GM21619 (cell line): ENCODE data around the gene CA9.

Source experiments
- ATAC-seq: cut with Tn5 transposase; IDR thresholded peaks from one replicate; pipeline ENCODE4 v1.9.1; 2021; ENCODE audit not compliant: unreplicated experiment

The CA9 gene

DNA sequence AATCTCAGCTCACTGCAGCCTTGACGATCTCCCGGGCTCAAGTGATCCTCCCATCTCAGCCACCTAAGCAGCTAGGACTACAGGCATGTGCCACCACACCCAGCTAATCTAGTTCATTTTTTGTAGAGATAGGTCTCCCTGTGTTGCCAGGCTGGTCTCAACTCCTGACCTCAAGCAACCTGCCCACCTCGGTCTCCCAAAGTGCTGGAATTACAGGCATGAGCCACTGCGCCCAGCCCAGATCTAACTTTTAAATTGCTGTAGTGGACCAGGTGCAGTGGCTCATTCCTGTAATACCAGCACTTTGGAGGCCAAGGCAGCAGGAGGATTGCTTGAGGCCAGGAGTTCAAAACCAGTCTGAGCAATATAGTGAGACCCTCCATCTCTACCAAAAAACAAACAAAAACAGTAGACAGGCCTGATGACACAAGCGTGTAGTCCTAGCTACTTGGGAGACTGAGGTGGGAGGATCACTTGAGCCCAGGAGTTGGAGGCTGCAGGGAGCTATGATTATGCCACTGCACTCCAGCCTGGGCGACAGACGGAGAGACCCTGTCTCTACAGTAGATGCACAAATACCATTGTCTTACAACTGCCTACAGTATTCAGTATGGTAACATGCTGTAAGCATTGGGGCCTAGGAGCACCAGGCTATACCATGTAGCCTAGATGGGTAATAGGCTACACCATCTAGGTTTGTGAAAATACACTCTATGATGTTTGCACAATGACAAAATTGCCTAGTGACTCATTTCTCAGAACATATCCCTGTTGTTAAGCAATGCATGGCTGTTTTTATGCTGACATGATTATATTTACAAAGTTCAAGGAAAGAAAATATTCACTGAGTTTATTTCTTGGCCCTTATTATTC lies 21.5 kb upstream of the CA9 start:
- ATAC-seq = no peak

DNA sequence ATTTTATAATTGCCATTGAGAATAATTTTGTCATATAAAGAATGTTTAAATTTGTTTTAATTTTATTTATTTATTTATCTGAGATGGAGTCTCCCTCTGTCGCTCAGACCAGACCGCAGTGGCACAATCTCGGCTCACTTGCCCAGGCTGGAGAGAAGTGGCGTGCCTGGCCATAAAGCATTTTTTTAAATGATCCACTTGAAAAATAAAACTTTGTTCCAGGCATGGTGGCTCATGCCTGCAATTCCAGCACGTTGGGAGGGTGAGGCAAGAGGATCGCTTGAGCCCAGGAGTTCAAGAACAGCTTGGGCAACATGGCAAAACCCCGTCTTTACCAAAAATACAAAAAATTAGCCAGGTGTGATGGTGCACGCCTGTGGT lies 20.9 kb upstream of the CA9 start:
- ATAC-seq = no peak

GRCh38 chr9:35653611-35654010 lies 20.1 kb upstream of the CA9 start:
- ATAC-seq = no peak

DNA sequence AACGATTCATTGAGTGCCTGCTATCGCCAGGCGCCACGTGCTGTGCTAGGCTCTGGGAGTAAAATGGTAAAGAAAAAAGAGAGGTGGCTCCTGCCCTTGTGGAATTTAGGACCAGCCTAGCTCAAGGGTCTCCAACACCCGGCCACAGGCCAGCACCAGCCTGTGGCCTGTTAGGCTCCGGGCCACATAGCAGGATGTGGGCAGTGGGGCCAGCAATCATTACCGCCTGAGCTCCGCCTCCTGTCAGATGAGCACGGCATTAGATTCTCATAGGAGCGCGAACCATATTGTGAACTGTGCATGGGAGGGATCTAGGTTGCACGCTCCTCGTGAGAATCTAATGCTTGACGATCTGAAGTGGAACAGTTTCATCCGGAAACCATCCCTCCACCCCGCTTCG lies 17.4 kb upstream of the CA9 start:
- no peak for ATAC-seq

GRCh38 chr9:35656831-35657545 lies 16.7 kb upstream of the CA9 start:
- ATAC-seq = no peak

DNA sequence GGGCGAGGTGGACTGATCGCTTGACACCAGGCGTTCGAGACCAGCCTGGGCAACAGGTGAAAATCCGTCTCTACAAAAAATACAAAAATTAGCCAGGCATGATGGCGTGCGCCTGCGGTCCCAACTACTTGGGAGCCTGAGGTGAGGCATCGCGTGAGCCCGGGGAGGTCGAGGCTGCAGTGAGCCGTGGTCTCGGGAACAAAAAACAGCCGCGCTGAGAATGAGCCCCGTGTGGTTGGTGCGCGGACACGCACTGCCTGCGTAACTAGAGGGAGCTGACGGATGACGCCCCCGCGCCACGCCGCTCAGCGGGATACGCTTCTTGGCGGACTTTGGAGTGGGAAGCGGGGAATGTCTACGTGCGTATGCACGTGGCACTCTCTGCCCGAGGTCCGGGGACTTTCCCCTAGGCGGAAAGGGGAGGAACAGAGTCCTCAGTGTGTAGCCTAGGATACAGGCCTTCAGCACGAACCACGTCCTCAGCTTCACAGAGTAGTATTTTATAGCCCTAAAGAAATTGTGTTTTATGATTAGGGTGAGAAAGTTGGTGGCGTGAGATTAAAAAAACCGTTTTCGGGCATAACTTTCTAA lies 16.1 kb upstream of the CA9 start, which contains the start of gene RMRP:
RMRP (minus strand) TSS at position 474 of the 591 bp plus-strand sequence.
- peak; percentile 87 for ATAC-seq

DNA sequence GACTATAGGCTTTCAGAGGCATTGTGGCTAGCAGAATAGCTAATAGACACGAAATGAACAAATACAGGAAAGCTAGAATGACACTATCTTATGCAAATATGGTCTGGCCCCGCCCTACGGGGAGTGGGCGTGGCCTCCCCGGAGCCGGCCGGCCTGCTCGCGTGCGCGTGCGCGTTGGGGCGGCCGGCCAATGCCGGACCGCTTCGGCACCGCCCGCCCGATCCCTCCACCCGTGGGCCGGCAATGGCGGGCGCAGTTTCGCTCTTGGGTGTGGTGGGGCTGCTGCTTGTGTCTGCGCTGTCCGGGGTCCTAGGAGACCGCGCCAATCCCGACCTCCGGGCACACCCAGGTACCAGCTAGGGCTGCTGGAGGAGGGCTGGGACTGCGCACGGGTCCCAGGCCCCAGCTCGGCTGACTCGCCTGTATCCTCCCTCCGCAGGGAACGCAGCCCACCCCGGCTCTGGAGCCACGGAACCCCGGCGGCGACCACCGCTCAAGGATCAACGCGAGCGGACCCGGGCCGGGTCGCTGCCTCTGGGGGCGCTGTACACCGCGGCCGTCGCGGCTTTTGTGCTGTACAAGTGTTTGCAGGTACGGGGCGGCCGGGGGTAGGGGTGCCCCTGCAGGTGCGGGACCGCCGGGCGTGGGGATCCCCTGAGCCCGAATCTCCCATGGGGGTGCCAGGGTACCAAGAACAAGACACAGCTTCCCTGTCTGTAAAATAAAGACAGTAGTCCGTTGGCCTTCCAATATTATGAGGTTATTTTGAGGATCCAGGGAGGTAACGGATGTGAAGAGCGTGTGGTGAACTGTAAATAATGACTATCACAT lies 15.4 kb upstream of the CA9 start, which contains the start of gene CCDC107:
CCDC107 (plus strand) TSS at position 156 of the 831 bp plus-strand sequence; CDS start at position 244, 88 bp downstream.
- peak; percentile 43 for ATAC-seq

DNA sequence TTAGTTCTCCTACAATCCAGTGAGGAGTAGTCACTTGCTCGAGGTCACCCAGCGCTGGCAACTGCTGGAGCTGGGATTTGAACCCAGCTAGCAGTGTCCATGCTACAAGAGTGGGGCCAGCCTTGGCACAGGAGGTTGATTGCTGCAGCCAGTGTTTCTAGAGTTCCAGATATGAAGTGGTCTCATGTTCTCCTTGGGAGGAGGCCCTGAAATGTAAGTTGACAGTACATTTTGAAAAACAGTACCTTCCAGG lies 14.8 kb upstream of the CA9 start:
- ATAC-seq = no peak

DNA sequence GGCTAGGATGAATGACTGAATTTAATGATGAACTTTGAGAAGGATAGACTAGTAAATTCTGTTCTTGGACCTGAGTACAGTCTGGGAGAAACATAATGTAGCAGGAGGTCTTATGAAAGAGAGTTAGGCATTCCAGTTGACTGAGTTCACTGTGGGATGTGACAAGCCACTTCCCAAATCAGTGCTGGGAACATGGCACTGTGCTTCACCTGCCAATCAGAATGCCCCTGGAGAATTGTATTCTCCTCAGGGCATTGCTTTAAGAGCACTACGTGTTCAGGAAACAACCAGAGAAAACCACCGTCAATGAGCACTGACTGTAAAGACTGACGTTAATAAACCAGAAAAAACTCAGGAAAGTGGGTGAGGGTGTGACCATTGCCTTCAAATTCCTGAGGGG lies 14.4 kb upstream of the CA9 start:
- no peak for ATAC-seq

GRCh38 chr9:35660966-35661415 lies 12.7 kb upstream of the CA9 start:
- ATAC-seq = no peak

DNA sequence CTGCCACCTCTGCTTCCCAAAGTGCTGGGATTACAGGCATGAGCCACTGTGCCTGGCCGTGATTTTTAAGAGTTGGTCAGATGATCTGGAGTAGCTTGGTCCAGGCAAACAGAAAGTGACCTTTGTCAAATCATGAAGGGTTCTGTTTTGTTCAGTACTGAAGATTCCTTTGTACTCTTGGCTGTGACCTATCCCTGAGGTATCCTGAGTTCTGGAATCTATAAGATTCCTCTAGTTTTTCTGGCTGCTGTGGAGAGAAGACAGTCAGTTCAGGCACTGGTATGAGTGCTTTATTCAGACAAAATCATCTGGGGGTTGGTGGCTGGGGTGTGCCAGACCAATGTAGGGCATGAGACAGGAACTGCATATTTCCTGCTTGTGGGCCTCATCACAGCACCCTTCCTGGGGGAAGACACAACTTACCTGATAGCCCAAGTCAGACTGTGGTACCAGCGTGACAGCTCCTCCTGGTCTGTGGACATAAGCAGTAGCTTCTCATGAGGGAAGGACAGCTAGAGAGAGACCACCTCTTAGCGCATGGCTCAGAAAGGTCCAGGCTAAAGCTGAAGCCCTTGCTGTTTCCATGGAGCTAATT lies 11.9 kb upstream of the CA9 start:
- ATAC-seq = no peak

DNA sequence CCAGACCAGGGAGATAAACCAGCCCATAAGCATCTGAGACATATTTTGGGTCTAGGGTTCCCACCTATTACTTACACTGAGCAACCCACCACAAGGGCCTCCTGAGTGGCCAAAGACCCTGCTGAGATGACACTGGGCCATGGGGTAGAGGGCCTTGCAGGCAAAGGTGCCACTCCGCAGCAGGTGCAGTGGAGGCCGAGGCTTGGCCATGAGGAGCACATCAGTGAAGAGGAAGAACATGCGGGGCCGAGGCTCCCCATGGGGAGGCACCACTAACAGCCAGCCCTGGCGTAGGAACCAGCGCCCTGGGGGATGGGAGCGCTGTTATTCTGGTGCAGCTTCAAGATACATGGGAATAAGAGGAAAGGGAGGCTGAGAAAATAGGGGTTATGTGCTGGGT lies 11.3 kb upstream of the CA9 start:
- ATAC-seq = no peak

DNA sequence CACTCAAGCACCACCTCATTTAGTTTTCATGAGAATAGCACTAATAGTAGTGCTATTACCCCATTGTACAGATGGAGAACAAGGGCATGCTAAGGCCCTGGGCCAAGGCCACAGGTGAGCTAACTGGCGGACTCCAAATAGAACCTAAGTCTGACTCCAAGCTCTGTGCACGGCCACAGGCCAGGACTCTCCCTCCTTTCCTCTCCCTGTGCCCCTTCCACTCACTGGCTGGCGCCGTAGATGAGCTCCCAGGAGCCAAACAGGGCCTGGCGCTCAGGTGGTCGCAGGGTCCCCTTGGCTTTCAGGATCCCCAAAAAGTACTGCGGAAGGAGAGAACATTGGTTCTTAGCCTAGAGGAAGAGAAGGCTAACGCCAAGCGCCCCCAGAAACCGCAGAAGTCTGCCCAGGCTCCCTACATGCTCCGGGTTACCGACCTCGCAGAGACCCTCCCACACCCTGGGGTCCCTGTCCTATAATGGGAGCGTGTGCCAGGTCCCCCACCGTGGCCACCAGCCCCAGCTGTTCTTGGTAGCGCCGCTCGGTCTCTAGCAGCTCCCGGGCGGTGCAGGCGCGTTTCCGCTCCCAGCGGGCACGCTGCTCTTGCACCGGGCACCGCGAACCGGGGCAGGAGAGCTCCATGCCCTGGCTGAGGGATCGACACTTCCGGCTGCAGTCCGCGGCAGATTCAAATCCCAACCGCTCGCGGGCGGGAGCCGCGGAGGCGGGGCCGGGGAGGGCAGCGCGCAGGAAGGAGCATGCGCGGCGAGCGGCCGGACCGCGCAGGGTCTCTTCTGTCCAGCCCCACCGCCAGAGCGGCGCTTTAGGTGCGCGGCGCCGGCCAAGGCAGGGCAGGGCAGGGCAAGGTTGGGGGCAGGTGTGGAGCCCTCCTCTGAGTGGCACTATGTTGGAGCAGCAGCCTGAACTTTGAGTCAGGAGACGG lies 8.9 kb upstream of the CA9 start, which contains the start of gene ARHGEF39:
ARHGEF39 (minus strand) TSS at position 665 of the 940 bp plus-strand sequence; CDS start at position 639, 26 bp downstream.
- peak; percentile 67 for ATAC-seq

DNA sequence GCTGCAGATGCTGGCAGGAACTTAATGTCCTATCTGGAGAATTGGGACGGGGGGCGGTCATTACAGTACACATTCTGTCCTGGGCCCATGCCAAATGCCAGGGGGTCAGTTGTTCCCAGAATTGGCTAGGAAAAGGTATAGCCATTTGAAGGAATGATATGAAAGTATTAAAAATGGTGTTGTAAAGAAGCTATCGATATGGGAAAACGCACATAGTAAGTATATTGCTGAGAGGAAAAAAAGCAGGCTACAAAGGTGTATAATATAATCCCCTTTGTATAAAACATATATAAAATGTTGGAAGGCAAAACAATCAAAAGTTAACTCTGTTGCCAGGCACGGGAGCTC lies 8.3 kb upstream of the CA9 start:
- ATAC-seq = no peak

DNA sequence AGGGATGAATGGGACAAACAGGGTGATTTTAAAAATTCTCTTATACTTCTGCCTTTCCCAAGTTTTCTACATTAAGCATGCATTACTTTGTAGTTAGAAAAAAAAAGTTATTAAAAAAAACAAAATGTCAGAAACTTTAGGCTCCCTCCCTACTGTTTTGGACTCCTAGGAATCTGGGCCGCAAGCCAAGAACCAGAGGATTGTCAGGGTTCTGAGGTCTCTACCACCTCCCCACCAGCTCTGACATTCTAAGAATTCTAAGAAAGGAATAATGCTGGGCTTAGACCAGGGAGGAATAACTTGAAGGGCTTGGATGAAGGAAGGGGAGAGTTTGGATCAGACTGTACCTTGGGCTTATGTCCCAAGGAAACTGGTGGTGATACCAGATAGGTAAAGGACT lies 7.7 kb upstream of the CA9 start:
- no peak for ATAC-seq

DNA sequence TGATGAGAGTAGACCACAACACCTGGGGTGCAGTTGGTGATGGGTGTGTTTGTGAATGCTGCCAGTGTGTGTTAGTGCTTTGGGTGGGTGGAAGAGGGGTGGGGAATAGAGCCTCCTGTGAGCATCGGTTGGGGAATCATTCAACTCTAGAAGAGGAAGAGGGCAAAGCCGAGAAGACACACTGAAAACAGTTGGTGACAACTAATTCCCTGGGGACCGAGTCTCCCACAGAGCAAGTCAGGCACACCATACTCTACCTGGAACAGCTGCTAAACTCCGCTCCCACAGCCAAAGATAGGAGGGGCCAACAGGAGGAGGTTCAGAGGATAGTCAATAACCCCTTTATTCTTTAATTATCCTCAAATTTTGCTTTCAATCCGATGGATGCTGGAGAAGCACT lies 7.2 kb upstream of the CA9 start:
- no peak for ATAC-seq

DNA sequence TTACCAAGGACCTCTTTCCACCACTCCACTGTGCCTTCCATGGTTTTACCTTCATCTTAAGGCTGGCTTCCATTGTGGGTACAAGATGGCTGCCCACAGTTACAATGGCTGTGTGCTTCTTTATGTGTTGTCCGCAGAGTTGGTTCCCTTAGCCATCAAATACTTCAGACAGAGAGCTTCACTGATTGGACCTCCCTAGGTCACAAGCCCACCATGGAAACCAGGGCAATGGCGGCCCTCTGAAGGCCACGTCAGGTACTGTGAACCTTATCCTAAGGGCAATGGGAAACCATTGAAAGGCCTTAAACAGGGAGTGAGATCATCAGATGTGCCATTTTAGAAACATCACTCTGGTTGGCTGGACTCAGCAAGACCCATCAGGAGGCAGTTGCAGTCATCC lies 5.8 kb upstream of the CA9 start:
- no peak for ATAC-seq

GRCh38 chr9:35669331-35670145 lies 4.2 kb upstream of the CA9 start:
- ATAC-seq = no peak

GRCh38 chr9:35674025-35674361 lies 265 bp downstream of the CA9 start:
- no peak for ATAC-seq
